GM21723 (cell line): ENCODE results near the gene FNDC11.
A peak's percentile ranks its signal among the peaks of the same experiment; 100 is the strongest.
"Not testable (repeated sequence)": the region's sequence is repeated elsewhere in the genome, so short reads cannot be mapped to it uniquely, and the experiment has no call there.

ENCODE experiments used
- ATAC-seq: cut with Tn5 transposase; IDR thresholded peaks from one replicate; pipeline ENCODE4 v1.9.1; 2021; ENCODE audit warnings: mild to moderate bottlenecking, moderate library complexity; ENCODE audit not compliant: unreplicated experiment

The FNDC11 gene

DNA sequence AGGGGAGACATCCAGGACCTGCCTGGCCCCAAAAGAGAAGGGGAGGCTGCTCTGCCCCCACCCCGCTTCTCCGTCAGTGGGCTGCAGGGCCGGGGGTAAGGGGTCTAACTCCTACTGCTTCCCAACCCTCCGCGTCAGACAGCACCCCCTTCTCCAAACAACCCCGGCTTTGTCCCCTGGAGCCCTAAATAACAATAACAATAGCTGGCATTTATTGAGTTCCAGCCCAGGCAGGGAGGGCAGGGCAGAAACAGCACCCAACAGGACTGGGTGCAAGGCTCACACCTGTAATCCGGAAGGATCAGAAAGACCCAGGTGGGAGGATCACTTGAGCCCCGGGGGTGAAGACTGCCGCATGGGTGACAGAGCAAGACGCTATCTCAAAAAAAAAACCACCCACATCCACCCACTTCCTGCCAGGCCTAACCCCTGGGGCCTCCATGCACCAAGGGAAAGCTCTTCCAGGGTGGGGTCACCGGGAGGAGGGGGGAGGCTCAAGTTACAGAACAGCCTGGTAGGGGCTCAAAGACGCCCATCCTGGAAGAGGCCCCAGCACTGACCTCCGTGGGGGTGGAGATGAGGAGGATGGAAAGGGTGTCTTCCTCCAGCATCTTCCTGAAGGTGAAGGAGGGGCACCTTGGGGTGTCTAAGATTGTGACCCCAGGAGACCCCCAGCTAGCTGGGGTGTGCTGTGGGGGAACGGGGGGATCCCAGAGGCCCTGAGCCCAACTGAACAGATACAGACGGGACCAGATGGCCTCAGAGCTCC lies 1.3 kb upstream of the FNDC11 start:
- peak; percentile 39 for ATAC-seq

DNA sequence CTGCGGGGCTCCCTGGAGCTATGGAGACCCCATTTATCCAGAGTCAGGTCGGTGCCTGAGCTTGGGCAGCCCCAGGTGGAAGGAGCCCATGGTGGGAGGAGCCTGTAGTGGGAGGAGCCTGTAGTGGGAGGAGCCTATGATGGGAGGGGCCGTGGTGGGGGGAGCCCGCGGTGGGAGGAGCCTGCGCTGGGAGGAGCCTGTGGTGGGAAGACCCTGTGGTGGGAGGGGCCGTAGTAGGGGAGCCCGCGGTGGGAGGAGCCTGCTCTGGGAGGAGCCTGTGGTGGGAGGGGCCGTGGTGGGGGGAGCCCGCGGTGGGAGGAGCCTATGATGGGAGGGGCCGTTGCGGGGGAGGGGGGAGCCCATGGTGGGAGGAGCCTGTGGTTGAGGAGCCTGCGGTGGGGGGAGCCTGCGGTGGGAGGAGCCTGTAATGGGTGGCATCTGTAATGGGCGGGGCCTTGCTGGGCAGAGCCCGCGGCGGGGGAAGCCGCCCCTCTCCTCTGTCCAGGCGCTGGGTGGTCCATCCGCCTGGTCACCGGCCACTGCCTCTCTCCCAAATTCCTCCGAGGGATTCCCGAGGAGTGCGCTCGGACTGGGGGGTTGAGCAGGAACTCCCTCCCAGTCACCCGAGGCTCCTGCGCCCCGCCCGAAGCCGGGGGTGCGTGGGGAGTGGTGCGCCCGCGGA lies 567 bp upstream of the FNDC11 start:
- peak; percentile 48 for ATAC-seq

DNA sequence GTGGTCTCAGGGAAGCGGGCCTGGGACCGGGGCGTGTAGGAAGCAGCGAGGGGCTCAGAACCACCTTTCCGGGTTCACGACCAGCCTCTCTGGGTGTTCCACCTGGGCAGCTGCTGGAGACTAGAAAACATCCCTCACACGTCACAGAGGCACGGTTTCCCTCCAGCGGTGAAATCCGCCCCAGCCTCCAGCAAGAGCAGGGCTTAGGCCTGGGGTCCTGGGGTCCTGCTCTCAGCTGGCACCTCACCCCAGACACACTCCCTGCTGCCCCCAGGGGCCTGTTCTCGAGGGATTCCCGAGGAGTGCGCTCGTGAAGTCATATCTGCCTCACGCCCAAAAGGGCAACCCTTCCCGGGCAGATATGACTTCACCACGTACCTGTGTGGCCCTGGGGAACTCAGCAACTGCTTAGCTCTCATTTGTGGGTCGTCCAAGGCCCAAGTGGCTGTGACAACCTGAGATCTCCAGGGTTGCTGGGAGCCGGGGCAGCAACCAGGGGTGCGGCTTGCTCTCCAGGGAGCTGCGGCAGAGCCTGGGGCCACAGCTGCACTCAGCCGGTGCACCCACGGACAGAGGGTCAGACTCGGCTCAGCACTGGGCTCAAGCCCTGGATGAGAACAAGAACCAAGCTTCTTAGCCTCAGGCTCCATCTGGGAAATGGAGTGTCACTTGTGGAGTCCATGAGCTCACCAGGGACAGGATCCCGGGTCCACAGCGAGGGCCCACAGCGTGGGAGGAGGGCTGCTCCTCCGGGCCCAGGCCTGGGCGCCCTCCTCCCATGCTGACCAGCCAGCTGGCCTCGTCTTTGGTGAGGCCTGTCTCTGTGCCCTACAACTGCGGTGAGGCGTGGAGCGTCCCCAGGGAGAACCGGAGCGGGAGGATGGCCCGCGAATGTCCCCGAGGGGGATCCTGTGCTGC lies 661 bp downstream of the FNDC11 start:
- ATAC-seq, result no peak

DNA sequence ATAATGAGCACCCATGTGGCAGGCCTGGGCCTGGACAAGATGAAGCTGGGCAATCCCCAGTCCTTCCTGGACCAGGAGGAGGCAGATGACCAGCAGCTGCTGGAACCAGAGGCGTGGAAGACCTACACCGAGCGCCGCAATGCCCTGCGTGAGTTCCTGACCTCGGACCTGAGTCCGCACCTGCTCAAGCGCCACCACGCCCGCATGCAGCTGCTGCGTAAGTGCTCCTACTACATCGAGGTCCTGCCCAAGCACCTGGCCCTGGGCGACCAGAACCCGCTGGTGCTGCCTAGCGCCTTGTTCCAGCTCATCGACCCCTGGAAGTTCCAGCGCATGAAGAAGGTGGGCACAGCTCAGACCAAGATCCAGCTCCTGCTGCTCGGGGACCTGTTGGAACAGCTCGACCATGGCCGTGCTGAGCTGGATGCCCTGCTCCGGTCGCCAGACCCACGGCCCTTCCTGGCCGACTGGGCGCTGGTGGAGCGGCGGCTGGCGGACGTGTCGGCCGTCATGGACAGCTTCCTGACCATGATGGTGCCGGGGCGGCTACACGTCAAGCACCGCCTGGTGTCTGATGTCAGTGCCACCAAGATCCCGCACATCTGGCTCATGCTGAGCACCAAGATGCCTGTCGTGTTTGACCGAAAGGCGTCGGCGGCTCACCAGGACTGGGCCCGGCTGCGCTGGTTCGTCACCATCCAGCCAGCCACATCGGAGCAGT lies 1.9 kb downstream of the FNDC11 start:
- ATAC-seq, result no peak

DNA sequence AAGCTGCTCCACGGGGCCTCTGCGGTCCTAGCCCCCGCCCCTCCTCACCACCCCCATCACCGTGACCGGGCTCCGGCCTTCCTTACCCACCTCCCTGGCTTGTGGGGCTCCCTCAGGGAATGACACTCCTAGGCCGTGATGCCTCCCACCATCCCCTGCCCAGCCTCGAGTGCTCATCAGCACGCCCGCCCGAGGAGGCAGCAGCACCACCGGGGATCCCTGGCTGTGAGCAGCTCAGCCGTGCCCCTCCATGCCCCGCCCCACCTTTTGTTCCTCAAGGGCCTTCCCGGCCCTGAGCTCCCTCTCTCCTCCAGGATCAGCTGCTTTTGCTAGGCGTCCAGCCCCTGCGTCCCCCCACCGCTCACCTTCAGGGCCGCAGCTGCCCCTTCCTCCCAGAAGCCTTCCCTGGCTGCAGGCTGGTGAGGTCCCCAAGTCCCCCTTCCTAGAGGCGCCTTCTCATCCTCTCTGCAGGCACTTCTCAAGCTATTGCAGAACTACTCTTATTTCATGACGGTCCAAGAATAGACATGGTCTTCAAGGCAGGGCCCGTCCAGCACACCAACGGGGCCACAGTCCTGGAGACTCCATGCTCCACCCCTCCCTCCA lies 3.0 kb downstream of the FNDC11 start:
- ATAC-seq, result no peak

DNA sequence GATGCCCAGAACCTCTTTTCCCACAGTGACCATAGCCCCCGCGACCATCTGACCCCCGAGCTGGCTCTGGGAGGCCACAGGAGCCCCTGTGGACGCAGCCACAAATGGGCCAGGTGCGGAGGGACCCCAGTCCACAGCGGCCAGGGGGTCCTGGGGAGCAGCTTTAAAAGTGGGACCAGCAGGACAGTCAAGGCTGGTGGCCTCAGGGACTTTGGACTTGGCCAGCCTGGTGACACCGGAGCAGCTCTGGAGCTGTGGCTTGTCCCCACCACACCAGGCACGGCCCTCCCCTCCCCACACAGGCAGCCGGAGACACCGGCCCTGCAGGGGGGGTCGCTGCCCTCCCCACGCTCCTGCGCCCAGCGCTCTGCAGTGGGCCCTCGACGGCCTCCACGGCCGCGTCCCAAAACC lies 3.5 kb downstream of the FNDC11 start:
- ATAC-seq, result no peak

DNA sequence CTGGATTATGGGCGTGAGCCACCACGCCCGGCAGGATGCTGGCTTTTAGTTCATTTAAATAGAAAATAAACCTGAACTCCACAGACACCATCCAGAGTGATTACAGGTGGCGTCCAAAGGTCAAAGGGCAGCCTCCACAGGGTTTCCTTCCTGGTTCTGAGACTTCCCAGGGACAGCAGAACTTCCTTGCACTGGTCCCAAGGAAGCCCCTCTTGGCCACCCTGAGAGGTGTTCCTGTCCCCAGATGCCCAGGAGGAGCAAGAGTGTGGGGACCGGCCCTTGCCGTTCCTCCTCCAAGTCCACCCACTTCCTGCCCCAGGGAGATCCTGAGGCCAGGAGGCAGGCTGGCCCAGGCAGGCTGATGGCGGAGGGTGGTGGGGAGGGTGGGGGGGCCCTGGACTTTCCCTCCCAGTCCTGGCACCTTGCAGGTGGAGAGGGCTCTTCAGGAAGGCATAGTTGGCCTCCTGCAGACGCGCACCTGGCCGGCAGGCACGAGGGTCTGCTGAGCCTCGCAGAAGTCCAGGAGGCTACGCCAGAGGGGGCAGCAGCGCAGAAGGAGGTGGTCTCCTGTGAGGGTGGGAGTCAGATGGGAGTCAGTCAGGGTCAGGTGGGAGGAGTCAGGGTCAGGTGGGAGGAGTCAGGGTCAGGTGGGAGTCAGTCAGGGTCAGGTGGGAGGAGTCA lies 5.0 kb downstream of the FNDC11 start:
- no peak for ATAC-seq

DNA sequence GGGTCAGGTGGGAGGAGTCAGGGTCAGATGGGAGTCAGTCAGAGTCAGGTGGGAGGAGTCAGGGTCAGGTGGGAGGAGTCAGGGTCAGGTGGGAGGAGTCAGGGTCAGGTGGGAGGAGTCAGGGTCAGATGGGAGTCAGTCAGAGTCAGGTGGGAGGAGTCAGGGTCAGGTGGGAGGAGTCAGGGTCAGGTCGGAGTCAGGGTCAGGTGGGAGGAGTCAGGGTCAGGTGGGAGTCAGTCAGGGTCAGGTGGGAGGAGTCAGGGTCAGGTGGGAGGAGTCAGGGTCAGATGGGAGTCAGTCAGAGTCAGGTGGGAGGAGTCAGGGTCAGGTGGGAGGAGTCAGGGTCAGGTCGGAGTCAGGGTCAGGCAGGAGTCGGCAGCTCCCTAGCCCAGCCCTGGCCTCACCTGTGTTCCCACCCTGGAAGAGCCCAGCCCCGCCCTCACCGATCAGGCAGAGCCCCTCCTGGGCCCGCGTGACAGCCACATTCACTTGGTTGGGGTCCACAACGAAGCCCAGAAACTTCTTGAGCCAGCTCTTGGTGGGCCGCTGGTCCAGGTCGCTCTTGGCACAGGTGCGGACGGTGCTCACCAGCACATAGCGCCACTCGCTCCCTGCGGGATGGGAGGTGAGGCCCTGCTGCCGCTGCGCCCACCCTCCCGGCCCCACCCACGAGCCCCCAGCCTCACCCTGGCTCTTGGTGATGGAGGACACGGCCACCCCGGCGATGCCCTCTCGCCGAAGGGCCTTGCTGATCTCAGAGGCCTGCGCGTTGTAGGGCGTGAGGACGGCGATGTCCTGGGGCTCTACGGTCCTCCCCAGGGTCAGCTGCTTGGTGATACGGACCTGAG lies 5.8 kb downstream of the FNDC11 start:
- not testable (repeated sequence) for ATAC-seq

DNA sequence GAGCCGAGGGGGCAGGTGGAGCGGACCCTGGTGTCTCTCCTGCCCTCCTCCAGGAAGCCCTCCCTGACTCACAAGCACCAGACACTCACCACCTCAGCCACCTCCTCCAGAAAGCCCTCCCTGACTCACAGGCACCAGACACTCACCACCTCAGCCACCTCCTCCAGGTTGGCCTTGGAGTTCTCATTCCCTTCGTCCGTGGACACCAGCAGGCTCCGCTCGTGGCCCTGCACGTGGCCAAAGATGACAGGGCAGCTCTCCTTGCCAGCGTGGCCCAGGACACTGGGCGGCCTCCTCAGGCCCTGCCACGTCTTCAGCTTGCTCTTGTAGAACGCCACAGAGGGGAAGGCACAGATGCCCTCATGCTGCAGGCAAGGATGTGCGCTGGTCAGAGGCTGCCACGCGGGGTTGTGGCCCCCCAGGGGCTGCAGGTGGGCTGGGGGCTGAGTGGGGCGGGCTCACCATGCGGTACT lies 6.4 kb downstream of the FNDC11 start:
- no peak for ATAC-seq

DNA sequence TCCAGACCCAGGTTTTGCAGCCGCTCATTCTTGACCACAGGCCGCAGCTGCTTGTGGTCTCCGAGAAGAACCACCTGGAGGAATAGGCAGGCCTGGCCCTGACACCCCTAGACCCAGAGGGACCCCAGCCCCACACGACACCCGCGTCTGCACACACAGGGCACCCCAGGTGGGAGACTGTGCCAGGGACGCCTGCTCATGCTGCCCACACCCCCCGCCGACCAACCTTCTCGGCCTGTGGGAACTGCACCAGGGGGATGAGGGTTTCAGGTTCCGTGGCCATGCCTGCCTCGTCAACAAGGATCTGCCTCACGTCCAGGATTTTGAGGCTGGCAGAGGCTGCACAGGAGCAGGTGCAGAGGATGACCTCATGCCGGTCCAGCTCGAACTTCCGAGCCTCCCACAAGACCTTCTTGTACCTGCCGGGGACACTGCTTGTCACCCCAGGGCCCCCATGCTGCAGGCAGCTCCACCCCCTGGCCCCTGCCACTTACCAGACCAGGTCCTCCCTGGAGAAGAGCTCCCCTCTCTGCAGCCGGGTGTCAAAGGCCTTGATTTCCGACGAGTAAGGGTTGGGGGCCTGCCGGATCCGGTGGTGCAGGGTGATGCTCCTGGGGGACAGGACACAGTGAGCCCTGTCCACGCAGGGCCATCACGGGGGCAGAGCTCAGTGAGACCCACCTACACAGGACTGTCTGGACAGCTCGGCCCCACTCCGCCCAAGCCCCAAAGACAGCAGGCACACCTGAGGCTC lies 7.1 kb downstream of the FNDC11 start:
- ATAC-seq, result no peak

DNA sequence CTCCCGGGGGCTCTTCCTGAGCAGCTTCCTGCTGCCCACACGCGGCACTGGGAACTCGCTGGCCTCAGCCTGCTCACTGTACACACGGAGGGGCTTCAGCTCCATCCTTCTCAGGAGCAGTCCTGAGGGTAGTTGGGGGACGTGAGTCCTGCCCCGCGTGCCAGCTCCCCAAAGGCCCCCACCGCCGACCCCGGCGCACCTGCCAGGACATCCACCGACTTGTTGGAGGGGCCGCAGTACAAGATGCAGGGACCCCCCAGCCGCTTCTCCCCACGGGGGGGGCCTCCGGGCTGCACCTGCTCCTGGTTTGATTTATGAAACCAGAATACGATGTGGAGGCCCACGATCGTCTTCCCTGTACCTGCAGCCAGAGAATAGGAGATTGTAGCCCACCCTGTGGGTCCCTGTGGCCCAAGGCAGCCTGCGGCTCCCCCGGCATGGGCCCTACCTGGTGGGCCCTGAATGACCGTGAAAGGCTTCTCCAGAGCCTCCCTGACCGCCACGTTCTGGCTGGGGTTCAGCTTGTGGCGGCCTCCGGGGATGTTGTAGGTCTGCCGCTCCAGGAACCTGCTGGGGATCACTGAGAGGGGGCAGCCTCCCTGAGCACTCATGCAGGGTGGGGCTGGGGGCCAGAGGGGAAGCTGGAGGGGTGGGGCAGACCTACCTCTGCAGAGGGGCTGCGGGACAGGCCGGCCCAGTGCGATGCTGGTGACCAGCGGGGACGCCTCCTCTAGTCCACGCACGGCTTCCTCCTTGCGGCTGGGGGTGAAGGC lies 7.9 kb downstream of the FNDC11 start:
- ATAC-seq, result no peak

DNA sequence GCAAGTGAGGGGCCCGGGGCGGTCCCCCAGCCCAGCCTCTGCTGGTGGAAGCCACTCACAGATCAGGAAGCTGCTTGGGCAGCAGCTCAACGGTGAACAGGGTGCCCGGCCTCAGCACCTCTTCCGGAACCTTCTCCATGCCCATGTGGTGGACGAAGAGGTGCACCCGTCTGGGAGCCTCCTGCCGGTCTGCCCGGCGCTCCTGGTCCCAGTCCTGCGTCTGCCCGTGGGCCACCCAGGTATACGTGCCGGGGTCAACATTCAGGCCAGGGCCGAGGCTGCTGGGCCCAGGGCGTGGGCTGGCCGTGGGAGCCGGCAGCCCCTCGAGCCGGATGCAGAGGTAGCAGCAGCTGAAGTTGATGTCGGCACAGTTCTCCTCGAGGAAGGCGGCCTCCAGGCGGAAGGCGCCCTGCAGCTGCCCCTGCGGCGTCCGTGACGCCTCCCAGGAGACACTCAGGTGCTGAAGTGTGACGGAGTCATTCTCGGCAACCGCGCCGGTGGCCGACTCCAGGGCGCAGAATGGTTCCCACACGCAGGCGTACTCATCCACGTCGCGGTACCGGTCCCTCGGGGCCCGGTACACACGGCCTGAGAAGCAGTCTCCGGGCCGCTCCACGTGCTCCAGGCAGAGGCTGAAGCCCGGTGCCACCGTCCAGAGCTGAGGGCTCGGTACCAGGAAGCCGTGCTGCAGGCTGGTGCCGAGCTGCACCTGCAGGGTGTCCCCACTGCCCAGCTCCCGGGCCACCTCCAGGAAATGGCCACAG lies 8.7 kb downstream of the FNDC11 start:
- ATAC-seq, result no peak

DNA sequence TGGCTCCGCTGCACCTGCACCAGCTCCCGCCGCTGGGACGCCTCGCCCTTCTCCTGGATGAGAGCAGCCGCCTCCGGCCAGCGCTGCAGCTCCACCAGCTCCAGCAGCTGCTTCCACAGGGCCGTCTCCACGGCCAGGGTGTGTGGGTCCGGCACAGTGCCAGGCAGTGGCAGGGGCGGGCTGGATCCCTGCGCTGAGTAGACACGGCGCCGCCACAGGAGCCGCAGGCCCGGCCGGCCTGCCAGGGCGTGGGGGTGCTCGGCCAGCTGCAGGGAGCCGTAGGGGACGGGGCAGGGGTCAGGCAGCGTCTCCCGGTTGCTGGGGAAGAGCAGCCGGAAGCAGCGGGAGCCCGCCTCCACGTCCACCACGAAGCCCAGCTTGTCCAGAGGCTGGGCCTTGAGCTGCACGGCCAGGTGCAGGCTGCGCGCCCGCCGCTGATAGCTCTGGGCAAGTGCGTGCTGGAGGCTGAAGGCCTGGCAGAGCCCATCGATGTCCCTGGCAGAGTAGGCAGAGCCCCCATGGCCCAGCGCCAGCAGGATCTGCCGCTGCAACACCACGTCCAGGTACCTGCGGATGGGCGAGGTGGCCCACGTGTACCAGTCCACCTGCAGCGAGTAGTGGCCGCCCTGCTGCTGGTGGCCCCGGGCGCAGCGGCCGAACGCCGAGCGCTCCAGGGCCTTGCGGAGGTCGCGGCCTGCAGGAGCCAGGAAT lies 9.4 kb downstream of the FNDC11 start:
- ATAC-seq, result no peak

DNA sequence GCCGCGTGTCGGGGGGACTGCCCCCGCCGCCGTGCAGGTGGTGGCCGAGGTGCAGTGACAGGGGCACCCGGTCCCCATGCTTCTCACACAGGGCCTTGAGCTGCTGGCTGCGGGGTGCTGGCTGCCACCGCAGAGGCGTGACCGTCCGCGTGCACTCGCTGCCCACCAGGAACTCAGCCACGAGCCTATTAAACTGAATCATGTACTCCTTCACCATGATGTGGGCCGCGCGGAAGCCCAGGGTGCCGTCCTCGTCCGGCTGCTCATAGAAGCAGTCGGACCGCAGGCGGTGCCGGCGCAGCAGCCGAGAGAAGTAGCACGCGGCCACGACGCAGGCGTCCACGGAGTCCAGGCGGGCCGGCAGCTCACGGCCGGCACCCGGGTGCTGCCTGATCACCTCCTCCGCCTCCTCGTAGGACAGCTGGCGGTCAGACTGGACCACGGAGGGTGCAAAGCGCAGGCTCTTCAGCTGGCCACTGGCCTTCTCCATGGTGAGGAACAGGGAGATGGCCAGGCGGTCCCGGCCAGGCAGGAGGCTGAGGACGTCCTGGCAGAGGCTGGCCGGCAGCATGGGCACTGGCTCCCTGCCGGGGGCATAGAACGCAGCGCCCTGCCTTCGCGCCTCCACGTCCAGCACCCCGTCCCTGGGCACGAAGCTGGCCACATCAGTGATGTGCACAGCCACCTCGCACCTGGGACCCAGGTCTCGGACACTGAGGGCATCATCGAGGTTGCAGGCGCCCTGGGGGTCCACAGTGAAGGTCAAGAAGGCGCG lies 10.3 kb downstream of the FNDC11 start:
- no peak for ATAC-seq

DNA sequence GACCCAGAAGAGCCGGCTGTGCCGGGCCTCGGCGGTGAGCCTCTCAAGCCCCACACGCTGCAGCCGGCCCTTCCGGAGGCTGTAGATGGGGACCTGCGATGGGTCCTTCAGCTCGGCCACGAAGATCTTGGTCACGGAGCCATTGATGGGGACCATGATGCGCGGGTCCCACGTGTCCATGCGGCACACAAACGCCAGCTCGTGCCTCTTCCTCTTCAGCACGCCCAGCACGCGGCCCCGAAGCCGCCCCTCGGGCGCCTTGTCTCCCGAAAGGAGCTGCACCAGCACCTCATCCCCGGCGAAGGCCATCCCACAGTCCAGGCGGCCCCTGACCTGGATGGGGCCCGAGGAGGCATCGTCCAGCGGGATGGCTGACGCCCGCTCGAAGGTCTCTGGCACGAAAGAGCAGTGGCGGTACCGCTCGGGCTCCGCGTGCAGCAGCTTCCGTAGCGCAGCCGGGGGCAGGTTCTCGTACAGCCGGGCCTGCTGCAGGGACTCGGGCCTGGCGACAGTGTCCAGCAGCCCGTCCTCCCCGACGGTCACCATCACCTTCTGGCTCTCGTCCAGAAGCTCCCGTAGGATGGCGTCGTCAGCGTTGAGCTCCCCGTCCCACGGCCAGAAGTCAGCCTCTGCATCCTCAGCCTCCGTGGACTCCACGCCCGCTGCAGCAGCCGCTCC lies 11.2 kb downstream of the FNDC11 start:
- no peak for ATAC-seq
